ENCODE data around the gene NR2F6.

DNA sequence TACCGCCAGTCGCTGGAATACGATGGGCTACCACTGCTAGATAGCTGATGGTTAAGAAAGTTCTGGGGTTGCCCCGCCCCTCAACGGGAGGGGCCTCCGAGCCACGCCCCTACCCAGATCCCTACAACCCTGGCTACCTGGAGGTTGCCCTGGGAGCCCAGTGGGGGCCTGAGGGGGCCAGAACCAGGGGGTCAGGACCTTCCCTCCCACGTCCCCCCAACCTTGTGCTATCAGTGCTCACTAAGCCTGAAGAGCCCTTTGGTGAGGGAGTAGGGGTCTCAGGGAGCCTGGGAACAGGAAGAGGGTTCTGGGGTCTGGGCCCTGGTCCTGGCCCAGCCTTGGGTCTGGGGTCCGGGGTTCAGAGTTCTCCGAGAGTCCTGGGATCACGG, 10.8 kb downstream of the NR2F6 start:
- TF ChIP-seq, protein P1, sequence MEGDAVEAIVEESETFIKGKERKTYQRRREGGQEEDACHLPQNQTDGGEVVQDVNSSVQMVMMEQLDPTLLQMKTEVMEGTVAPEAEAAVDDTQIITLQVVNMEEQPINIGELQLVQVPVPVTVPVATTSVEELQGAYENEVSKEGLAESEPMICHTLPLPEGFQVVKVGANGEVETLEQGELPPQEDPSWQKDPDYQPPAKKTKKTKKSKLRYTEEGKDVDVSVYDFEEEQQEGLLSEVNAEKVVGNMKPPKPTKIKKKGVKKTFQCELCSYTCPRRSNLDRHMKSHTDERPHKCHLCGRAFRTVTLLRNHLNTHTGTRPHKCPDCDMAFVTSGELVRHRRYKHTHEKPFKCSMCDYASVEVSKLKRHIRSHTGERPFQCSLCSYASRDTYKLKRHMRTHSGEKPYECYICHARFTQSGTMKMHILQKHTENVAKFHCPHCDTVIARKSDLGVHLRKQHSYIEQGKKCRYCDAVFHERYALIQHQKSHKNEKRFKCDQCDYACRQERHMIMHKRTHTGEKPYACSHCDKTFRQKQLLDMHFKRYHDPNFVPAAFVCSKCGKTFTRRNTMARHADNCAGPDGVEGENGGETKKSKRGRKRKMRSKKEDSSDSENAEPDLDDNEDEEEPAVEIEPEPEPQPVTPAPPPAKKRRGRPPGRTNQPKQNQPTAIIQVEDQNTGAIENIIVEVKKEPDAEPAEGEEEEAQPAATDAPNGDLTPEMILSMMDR (IDR thresholded peaks at IDR 0.05), result no peak
- peak in 1 of 2 donors; percentile 3 for TF ChIP-seq POLR2A (IDR thresholded peaks at IDR 0.05)

Data from Peyer's patch (tissue), 4 donors.